Stimulated activated CD8-positive, alpha-beta memory T cell treated with anti-CD3 and anti-CD28 coated beads, Interleukin-2, amount 100 ng/mL, for 1 hour (primary cell): ENCODE data around the gene SCGB1D4.

Source experiments
- DNase-seq, 2 donors: peaks; one replicate each; pipeline ENCODE4 v3.0.0-alpha.2; 2020; ENCODE audit warnings: low read depth in 2 of 2

The SCGB1D4 gene

DNA sequence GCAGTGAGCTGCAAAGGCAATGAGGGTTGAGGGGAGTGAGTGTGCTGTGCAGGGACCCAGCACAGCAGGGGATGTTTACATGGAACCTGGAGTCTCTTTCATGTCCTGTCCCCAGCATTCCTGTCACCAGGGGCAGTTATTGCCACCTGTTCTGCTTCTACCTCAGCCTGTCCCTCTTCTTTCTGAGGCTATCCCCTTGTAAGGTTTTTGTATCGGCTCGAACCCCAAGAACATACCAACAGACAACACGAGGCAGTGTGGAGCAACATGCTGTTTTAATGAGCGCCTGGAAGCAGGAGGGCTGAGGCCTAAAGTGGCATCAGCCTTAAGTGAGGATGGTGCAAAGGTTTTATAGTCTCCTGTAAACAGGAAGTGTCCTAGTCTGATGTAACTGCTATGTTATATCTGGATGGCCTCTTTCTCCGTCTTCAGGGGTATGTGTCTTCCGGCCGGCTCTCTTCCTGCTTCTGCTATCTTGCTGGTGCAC, 25.0 kb downstream of the SCGB1D4 start:
- no peak for DNase-seq

DNA sequence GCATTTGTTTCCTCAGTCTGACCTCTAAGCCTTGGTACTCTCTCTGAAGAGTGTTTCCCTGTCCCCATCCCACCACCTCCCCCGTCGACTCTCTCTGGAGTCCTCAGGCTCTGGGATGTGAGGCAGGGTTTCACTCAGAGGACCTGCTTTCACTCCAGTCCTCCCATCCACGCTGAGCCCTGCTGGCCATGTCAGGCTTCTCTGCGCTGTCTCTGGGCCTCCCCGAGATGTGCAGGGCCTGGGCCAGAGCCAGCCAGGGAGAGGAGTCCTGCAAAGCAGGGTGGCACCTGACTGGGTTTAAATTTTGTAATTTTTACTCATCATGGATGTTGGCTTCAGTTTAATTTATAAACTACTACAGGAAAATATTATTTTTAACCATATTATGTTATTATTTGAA, 25.6 kb downstream of the SCGB1D4 start:
- DNase-seq, result no peak

DNA sequence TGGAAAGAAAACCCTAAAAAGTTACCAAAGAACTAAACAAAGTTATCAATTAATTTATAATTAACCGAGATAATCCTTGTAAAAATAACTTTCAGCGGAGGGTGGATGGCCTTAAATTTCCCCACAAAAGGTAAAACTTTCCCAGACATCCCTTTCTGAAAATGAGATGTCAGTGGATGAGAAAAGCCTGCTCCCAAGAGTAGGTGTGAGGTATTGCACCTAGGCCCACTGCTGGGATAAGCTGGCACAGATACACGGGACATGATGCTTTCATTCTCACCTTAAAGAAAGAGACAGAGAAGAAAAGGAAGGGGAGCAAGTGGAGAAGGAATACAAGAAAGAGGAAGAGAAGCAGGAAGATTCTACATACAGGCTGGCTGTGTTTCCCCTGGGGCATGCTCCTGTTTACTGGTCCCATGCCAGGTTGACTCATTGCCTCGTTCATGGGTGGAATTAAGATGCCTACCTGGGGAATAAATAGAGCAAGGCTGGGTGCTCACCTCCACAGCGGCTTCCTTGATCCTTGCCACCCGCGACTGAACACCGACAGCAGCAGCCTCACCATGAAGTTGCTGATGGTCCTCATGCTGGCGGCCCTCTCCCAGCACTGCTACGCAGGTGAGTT, 29.1 kb downstream of the SCGB1D4 start, which contains the start of gene SCGB2A2:
Gene SCGB2A2, plus strand, starts transcription at position 505 of the 625 bp plus-strand sequence. Its CDS starts 59 bp downstream, at position 564.
- no peak for DNase-seq

DNA sequence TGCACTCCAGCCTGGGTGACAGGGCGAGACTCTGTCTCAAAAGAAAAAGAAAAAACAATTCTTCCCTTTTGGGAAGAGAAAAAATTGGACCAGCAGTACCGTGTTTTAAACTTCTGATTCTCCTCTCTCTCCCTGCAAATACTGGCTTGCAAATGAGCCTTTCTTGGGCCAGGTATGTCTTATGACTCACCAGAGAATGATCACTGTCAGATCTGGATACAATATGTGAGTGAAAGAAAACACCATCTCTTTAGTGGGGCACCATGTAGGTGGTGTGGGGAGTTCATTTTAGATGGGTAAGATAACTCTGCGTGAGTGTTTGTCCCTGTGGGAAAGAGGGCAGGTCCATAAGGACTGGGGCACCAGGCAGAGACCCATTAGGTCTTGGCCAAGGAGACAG, 31.3 kb downstream of the SCGB1D4 start:
- DNase-seq, result no peak

DNA sequence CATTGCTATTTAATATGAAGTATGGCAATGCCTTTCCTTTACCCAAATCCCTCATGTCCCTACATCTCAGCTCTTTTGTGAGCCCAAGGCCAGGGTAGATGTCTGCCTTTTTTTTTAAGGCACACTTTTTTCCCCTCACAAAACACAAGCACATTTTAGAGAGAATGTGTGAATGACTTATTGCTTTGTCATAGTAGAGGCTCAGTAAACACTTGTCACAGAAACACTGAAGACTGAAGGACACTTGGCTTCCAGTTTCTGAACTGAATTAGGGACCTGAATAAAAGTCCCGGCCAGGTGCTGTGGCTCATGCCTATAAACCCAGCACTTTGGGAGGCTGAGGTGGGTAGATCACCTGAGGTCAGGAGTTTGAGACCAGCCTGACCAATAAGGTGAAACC, 31.8 kb downstream of the SCGB1D4 start:
- no peak for DNase-seq

DNA sequence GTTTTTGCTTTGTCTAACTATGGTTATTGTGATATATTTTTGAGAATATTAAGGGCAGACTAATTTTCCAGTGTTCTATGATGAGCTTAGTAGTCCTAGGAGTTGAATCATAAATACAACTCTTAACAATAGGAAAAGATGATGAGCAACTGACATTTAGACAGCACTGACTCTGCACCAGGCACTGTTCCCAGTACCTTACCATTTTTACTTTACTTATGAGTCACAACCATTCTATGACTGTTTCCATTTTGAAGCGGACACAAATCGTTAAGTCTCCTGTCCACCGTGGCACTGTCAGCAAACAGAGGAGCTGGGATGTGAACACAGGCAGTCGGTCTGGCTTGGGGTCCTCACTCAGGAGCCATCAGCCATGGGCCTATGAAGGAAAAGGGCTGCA, 32.3 kb downstream of the SCGB1D4 start:
- no peak for DNase-seq

DNA sequence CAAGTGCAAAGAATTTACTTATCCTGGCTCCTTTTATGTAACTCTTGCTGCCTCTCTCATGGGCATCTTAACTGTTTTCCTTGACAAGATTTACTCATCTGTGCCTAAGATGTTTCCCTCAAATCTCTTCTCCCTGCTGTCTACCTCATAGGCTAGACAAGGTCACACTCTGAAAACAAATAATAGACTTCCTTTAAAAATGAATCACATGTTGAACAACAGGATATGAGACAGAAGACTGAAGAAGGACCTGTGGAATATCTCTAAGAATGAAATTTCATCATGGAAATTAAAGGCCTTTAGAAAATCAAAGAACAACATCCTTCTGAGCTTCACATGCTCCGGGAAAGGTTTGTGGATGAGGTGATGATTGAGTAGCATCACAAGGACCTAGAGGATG, 34.9 kb downstream of the SCGB1D4 start:
- DNase-seq, result no peak

DNA sequence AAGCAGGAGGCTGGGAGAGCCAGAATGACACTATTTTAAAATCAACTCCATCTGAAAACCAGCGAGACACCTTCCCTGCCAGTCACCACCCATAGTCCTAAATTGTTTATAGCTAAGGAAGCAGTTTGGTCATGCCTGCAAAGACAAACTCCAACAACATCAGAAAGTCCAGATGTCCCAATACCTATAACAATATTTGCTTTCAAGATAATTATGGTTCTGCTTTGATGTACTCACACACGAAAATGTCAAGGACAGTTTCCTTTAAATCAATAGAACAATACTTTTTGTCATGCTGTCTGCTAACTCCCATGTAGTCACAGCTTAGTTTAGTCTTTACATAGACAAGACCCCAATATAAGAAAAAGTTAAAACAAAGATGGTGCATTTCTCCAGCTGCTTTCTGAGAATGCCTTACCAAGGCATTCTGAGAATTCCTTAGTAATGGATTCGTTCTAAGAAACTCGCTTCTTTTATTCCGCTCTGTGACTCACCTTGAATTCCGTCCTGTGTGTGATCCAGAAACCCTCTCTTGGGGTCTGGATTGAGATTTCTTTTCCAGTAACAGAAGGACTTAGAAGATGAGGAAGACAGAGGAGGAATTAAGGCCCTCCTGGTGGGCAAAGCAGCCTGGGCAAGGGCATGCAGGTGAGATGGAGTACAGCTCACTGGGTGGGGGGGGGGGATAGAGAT, 38.5 kb downstream of the SCGB1D4 start:
- DNase-seq, result no peak

DNA sequence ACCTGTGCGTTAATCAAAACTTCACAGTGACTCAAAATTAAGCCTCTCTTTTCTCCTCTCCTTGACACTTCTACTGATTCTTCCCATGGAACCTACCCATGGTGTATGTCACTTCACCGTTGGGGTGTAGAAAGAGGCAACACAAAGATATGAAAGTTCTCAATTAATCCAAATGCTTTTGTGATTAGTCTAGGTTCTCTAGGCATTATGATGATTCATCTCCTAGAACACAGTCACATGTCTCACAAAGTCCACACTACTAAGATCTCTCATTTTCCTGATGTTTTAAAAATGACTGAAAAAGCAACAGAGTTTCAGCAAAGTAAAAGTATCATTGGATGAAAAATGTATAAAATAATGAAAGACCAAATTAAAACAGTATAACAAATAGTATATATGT, 42.6 kb downstream of the SCGB1D4 start:
- no peak for DNase-seq

DNA sequence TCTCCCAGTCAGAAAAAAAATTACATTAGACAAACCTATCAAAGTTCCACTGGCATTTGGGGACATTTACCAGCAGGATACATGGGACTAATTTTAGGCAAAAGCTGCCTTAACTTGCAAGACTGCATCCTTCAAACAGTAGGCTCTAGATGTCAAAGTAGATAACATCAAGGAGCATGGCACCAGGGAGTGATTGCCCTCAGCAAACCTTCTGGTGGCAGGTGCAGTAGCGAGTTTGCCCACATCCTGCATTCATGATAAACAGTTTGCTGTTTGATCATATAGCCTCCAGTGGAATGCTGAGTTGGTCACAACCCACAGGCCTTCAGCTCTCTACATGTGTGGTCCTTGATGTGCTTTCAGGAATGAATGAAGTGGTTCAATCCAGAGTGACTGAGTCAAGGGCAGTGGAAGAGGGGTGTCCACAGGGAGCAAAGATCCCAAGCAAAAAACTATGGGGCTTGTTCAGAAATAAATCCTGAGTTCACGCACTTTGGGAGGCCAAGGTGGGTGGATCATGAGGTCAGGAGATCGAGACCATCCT, 44.8 kb downstream of the SCGB1D4 start:
- no peak for DNase-seq

DNA sequence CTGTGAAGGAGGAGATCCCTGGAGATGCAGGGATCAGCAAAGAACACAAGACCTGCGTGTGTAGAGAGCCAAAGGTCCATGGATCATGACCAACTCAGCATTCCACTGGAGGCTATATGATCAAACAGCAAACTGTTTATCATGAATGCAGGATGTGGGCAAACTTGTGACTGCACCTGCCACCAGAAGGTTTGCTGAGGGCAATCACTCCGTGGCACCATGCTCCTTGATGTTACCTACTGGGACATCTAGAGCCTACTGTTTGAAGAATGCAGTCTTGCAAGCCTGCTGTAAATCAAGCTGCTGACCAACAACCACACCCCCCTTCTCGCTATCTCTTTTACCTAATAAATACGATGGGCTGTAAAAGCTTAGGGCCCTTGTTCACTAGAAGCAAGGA, 47.2 kb downstream of the SCGB1D4 start:
- no peak for DNase-seq
